Stimulated activated CD4-positive, alpha-beta T cell treated with anti-CD3 and anti-CD28 coated beads, Interleukin-15, amount 100 ng/mL, for 48 hours (primary cell): ENCODE measurements around the gene C4orf50.
"Not testable (repeated sequence)": the region's sequence is repeated elsewhere in the genome, so short reads cannot be mapped to it uniquely, and the experiment has no call there.

Experiments
- DNase-seq, 2 donors: peaks; one replicate each; pipeline ENCODE4 v3.0.0-alpha.2; 2020; ENCODE audit warnings: low read depth in 2 of 2

Gene C4orf50

DNA sequence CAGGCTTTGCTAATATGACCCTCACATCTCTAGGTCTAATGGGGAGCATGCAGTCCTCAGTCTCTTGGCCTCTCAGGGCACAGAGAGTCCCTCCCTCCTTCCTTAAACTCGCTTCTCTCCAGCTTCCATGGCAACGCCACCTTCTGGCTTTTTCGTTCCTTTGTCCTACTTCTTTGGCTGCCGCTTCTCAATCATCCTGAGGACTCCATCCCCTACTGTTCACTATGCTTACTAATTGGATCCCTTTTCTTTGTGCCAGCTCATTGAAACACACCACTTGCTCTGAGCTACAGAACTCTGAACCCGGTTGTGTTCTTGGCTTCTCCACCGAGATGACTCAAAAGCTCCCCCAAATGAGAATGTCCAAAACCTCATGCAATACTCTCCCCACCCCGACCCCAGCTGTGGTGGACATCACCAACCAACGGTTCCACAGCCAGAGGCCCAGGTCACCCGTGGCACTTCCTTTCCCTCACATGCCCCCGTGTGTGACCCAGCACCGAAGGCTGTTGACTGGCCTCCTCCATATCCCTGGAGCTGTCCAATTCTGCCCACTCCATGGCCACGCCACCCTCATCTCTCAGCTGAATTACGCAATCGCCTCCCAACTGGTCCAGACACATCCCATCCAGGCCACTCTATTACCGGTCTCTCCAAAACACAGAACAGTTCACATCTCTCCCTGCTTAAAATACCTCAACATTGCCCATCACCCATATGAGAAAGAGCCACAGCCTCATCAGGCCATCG lies 160.0 kb downstream of the C4orf50 start:
- no peak for DNase-seq

DNA sequence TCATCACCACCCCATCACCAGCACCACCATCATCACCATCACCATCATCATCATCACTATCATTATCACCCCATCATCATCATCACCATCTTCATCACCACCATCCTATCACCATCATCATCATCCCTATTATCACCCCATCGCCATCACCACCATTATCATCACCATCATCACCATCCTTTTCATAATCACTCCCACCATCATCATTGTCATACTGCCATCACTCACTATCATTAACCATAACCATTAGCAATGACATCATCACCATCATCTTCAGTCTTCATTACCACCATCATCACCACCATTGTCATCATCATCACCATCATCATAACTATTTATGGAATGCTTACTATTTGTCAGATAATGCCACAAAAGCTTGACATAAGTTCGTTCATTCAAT lies 161.0 kb downstream of the C4orf50 start:
- DNase-seq: no peak

DNA sequence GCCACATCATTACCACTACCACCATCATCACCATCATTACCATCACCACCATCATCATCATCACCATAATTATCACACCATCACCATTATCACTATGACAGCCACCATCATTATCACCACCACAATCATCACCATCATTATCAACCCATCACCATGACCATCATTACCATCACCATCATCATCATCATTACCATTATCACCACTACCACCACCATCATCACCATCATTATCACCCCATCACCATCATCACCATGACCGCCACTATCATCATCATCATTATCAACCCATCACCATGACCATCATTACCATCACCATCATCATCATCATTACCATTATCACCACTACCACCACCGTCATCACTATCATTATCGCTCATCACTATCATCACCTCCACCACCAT lies 161.9 kb downstream of the C4orf50 start:
- not testable (repeated sequence) for DNase-seq

- DNase-seq: no peak
These were observed 163.3 kb downstream of the C4orf50 start for GRCh38 chr4:5854929-5855328.

- no peak for DNase-seq
These were observed 165.6 kb downstream of the C4orf50 start for GRCh38 chr4:5852523-5853202.

DNA sequence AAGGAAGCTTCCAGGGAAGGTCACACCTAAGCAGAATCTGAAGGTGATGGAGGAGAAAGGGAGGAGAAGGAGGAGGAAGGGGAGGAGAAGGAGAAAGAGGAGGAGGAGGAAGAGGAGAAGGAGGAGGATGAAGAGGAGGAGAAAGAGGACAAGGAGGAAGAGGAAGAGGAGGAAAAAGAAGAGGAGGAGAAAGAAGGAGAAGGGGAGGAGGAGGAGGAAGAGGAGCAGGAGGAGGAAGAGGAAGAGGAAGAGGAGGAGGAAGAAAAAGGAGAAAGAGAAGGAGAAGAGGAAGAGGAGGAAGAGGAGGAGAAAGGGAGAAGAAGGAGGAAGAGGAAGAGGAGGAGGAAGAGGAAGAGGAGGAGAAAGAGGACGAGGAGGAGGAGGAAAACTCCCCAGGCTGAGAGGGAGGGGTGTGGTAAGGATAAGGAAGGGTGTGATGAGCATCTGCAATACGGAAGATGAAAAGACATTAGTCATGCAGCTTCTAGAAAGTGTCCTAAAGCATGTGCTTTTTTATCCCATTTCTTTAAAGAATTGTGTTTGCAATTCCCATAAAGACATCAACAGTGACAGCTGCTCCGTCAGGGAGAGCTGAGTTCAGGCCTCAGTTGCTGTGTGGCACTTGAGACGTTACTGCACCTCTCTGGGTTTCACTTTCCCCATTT lies 166.5 kb downstream of the C4orf50 start:
- no peak for DNase-seq
